NCI-H345 treated with DMSO at 0.1 percent for 48 hours (cell line): ENCODE measurements around the gene MUSK.
"Not testable (repeated sequence)": the region's sequence is repeated elsewhere in the genome, so short reads cannot be mapped to it uniquely, and the experiment has no call there.

ENCODE experiments used
- DNase-seq: peaks from one replicate; lab custom pipeline; 2025; ENCODE audit not compliant: unreplicated experiment; lab: John Stamatoyannopoulos, UW

Gene MUSK

GRCh38 chr9:110691002-110691549 is 22.5 kb downstream of the MUSK start:
- DNase-seq: no peak

- not testable (repeated sequence) for DNase-seq
Measured at GRCh38 chr9:110695846-110696245, 27.3 kb downstream of the MUSK start.

- no peak for DNase-seq
Measured at GRCh38 chr9:110700953-110701352, 32.4 kb downstream of the MUSK start.

GRCh38 chr9:110703669-110704068 is 35.1 kb downstream of the MUSK start:
- DNase-seq: no peak

GRCh38 chr9:110707419-110707818 is 38.8 kb downstream of the MUSK start:
- peak; percentile 53 for DNase-seq

- DNase-seq: peak; percentile 41
Measured at GRCh38 chr9:110710420-110710819, 41.8 kb downstream of the MUSK start.

- no peak for DNase-seq
Measured at GRCh38 chr9:110712955-110713354, 44.4 kb downstream of the MUSK start.

- DNase-seq: peak; percentile 23
Measured at GRCh38 chr9:110714314-110714713, 45.7 kb downstream of the MUSK start.

GRCh38 chr9:110728058-110728457 is 59.5 kb downstream of the MUSK start:
- DNase-seq: no peak

GRCh38 chr9:110729641-110730040 is 61.0 kb downstream of the MUSK start:
- no peak for DNase-seq

- no peak for DNase-seq
Measured at GRCh38 chr9:110731437-110732028, 62.9 kb downstream of the MUSK start.

- DNase-seq: no peak
Measured at GRCh38 chr9:110738982-110739381, 70.4 kb downstream of the MUSK start.

GRCh38 chr9:110742741-110743371 is 74.3 kb downstream of the MUSK start:
- DNase-seq: peak; percentile 36

GRCh38 chr9:110744715-110745384 is 76.3 kb downstream of the MUSK start:
- DNase-seq: no peak

- DNase-seq: no peak
Measured at GRCh38 chr9:110745676-110746075, 77.1 kb downstream of the MUSK start.

GRCh38 chr9:110746211-110746930 is 77.8 kb downstream of the MUSK start:
- no peak for DNase-seq

GRCh38 chr9:110748251-110748893 is 79.8 kb downstream of the MUSK start:
- no peak for DNase-seq

GRCh38 chr9:110750272-110750671 is 81.7 kb downstream of the MUSK start:
- no peak for DNase-seq

- no peak for DNase-seq
Measured at GRCh38 chr9:110751971-110752370, 83.4 kb downstream of the MUSK start.

GRCh38 chr9:110752766-110753165 is 84.2 kb downstream of the MUSK start:
- DNase-seq: no peak

GRCh38 chr9:110753731-110754231 is 85.2 kb downstream of the MUSK start:
- DNase-seq: no peak
